Neural cell (in vitro differentiated cells): ENCODE measurements around the gene FYN. TPM values are rescaled to one million over a fixed set of nuclear protein-coding genes. Genes with fewer than 3 reads are reported as not detected.
"Not testable (repeated sequence)": the region's sequence is repeated elsewhere in the genome, so short reads cannot be mapped to it uniquely, and the experiment has no call there.

Experiments used
- H2AFZ ChIP-seq: fragments of 200-600, 300-800 bp; sonication (generic), shearing (Covaris generic); 2 replicates; pipeline ENCODE4 v1.6.0; 2014; ENCODE audit warnings: low read depth, mild to moderate bottlenecking, antibody characterized with exemption, low read length, moderate library complexity
- H3F3A ChIP-seq: fragments of 200-600 bp; shearing (Covaris generic); 2 replicates; pipeline ENCODE4 v1.6.1; 2016; ENCODE audit warnings: mild to moderate bottlenecking, moderate library complexity, mixed read lengths, antibody characterized with exemption, low read length; ENCODE audit not compliant: insufficient read depth, poor library complexity, severe bottlenecking
- H3K27ac ChIP-seq: fragments of 200-600, 300-800 bp; sonication (generic), shearing (Covaris generic); 2 replicates; pipeline ENCODE4 v1.5.1; 2014; ENCODE audit warnings: mild to moderate bottlenecking, low read length, moderate library complexity
- H3K27me3 ChIP-seq: fragments of 300-800, 200-600 bp; sonication (generic), shearing (Covaris generic); 2 replicates; pipeline ENCODE4 v1.6.0; 2014; ENCODE audit warnings: mild to moderate bottlenecking, low read depth, low read length, moderate library complexity; ENCODE audit not compliant: insufficient read depth
- H3K36me3 ChIP-seq: fragments of 300-800, 200-600 bp; sonication (generic), shearing (Covaris generic); 2 replicates; pipeline ENCODE4 v1.5.1; 2014; ENCODE audit warnings: mild to moderate bottlenecking, antibody characterized with exemption, low read length, moderate library complexity; ENCODE audit not compliant: insufficient read depth
- H3K4me2 ChIP-seq: fragments of 300-800, 200-600 bp; sonication (generic), shearing (Covaris generic); 2 replicates; pipeline ENCODE4 v1.6.0; 2014; ENCODE audit warnings: mild to moderate bottlenecking, low read length
- H3K4me3 ChIP-seq: fragments of 300-800, 200-600 bp; sonication (generic), shearing (Covaris generic); 2 replicates; pipeline ENCODE4 v1.5.1; 2014; ENCODE audit warnings: mild to moderate bottlenecking, low read length, moderate library complexity
- H3K79me2 ChIP-seq: fragments of 200-600 bp; shearing (Covaris generic); replicated peaks from 2 replicates; pipeline ENCODE4 v1.6.0; 2014; ENCODE audit warnings: mild to moderate bottlenecking, low read length, moderate library complexity; ENCODE audit not compliant: insufficient read depth
- H3K9ac ChIP-seq: fragments of 300-800, 200-600 bp; sonication (generic), shearing (Covaris generic); 2 replicates; pipeline ENCODE4 v1.6.1; 2016; ENCODE audit warnings: mild to moderate bottlenecking, low read length, mixed read lengths
- H3K9me2 ChIP-seq: fragments of 200-600 bp; shearing (Covaris generic); 2 replicates; pipeline ENCODE4 v1.6.1; 2016; ENCODE audit warnings: mild to moderate bottlenecking, low read length, mixed read lengths; ENCODE audit not compliant: insufficient read depth
- H3K9me3 ChIP-seq: fragments of 200-600, 300-800 bp; sonication (generic), shearing (Covaris generic); 2 replicates; pipeline ENCODE4 v1.6.1; 2016; ENCODE audit warnings: mild to moderate bottlenecking, mixed run types, low read length, moderate library complexity, mixed read lengths
- H4K20me1 ChIP-seq: fragments of 200-600 bp; shearing (Covaris generic); 2 replicates; pipeline ENCODE4 v1.6.1; 2016; ENCODE audit warnings: mild to moderate bottlenecking, mixed run types; ENCODE audit not compliant: insufficient read depth
- CTCF ChIP-seq: fragments of 450-650 bp; IDR thresholded peaks from 2 replicates; pipeline ENCODE4 v1.5.1; 2014; ENCODE audit warnings: antibody characterized with exemption, mild to moderate bottlenecking, moderate library complexity; ENCODE audit not compliant: poor library complexity, severe bottlenecking
- EP300 ChIP-seq: fragments of 450-650 bp; conservative IDR thresholded peaks from 2 replicates; pipeline ENCODE4 v1.6.1; 2014; ENCODE audit warnings: antibody characterized with exemption, mild to moderate bottlenecking, moderate library complexity; ENCODE audit not compliant: poor library complexity, severe bottlenecking
- EZH2 ChIP-seq: fragments of 200-600, 300-800 bp; shearing (Covaris generic), sonication (generic); IDR thresholded peaks from 2 replicates; pipeline ENCODE4 v1.6.1; 2014; ENCODE audit warnings: antibody characterized with exemption, low read length, borderline replicate concordance, mild to moderate bottlenecking; ENCODE audit not compliant: insufficient read depth, poor library complexity, severe bottlenecking
- MXI1 ChIP-seq: fragments of 450-650 bp; conservative IDR thresholded peaks from 2 replicates; pipeline ENCODE4 v1.6.1; 2014; ENCODE audit warnings: antibody characterized with exemption, mild to moderate bottlenecking; ENCODE audit not compliant: poor library complexity, severe bottlenecking
- POLR2AphosphoS5 ChIP-seq: IDR thresholded peaks from 2 replicates; pipeline ENCODE4 v1.6.1; 2012
- RAD21 ChIP-seq: fragments of 450-650 bp; conservative IDR thresholded peaks from 2 replicates; pipeline ENCODE4 v1.6.1; 2014; ENCODE audit warnings: antibody characterized with exemption, mild to moderate bottlenecking, moderate library complexity
- REST ChIP-seq: IDR thresholded peaks from 2 replicates; pipeline ENCODE4 v1.6.1; 2012; ENCODE audit warnings: borderline replicate concordance
- SMC3 ChIP-seq: fragments of 450-650 bp; conservative IDR thresholded peaks from 2 replicates; pipeline ENCODE4 v1.6.1; 2014; ENCODE audit warnings: antibody characterized with exemption, mild to moderate bottlenecking, moderate library complexity; ENCODE audit not compliant: poor library complexity
- TAF1 ChIP-seq: IDR thresholded peaks from 2 replicates; pipeline ENCODE4 v1.6.1; 2012; ENCODE audit warnings: low read depth
- polyA plus RNA-seq: library from polyadenylated mRNA; depleted of rRNA; stranded (reverse); fragments of >200 nt; gene quantifications from 2 replicates; pipeline ENCODE4 v1.2.3, GENCODE V29; 2014

Gene FYN
- polyA plus RNA-seq, 1 donor from 2014 or later: 277 TPM

- no peak overlapping the region for H3K4me2 ChIP-seq
- no peaks in the 10 kb centered on the region for H3K36me3 ChIP-seq
- H2AFZ ChIP-seq: no peak overlapping the region
- H3K79me2 ChIP-seq: peaks cover 50% of the 10 kb centered on the region
- H3K9ac ChIP-seq: no peak overlapping the region
- no peaks in the 10 kb centered on the region for H3K9me2 ChIP-seq
- H3K9me3 ChIP-seq: no peaks in the 10 kb centered on the region
- H3K27ac ChIP-seq: no peak overlapping the region
- no peaks in the 10 kb centered on the region for H3F3A ChIP-seq
- no peaks in the 10 kb centered on the region for H3K27me3 ChIP-seq
- no peak for TF ChIP-seq CTCF
- TF ChIP-seq EP300: no peak
- TF ChIP-seq MXI1: no peak
- TF ChIP-seq RAD21: no peak
- no peak for TF ChIP-seq REST
- no peak for TF ChIP-seq TAF1
- no peak for TF ChIP-seq SMC3
- TF ChIP-seq POLR2AphosphoS5: no peak
- no peak for TF ChIP-seq EZH2
- no peaks in the 10 kb centered on the region for H4K20me1 ChIP-seq
- no peak overlapping the region for H3K4me3 ChIP-seq
These were observed 37.4 kb downstream of the FYN start for GRCh38 chr6:111835807-111836206.

- not testable (repeated sequence) for H3K9me3 ChIP-seq, H3K4me2 ChIP-seq, H3K9ac ChIP-seq, H3K4me3 ChIP-seq, H3K27me3 ChIP-seq, H4K20me1 ChIP-seq, H3F3A ChIP-seq, H2AFZ ChIP-seq, H3K9me2 ChIP-seq, H3K27ac ChIP-seq, H3K36me3 ChIP-seq
- H3K79me2 ChIP-seq: peaks cover 47% of the 10 kb centered on the region
These were observed 37.9 kb downstream of the FYN start for GRCh38 chr6:111835398-111835797.

- Histone ChIP-seq H3K36me3 (no peaks in the 10 kb centered on the region), H3K27me3 (no peaks in the 10 kb centered on the region), H3F3A (no peaks in the 10 kb centered on the region), H3K27ac (no peak overlapping the region), H3K4me3 (no peak overlapping the region), H3K9me3 (no peaks in the 10 kb centered on the region), H3K79me2 (peaks cover 37% of the 10 kb centered on the region), H2AFZ (no peak overlapping the region), H3K9me2 (no peaks in the 10 kb centered on the region), H3K4me2 (no peak overlapping the region), H3K9ac (no peak overlapping the region), H4K20me1 (peaks cover 2% of the 10 kb centered on the region)
- TF ChIP-seq EZH2 (no peak), REST (no peak), MXI1 (no peak), RAD21 (no peak), SMC3 (no peak), POLR2AphosphoS5 (no peak), EP300 (no peak), TAF1 (no peak), CTCF (no peak)
These were observed 38.9 kb downstream of the FYN start for GRCh38 chr6:111834356-111834755.
